HG02610 (cell line): Measurements from ENCODE around the gene C22orf31.
"Not testable (repeated sequence)": the region's sequence is repeated elsewhere in the genome, so short reads cannot be mapped to it uniquely, and the experiment has no call there.

Experiments used
- ATAC-seq: cut with Tn5 transposase; IDR thresholded peaks from one replicate; pipeline ENCODE4 v1.9.1; 2021; ENCODE audit warnings: mild to moderate bottlenecking, moderate library complexity; ENCODE audit not compliant: unreplicated experiment

The C22orf31 gene

GRCh38 chr22:29056472-29056871 is 5.2 kb downstream of the C22orf31 start:
- ATAC-seq, result no peak

GRCh38 chr22:29055192-29055830 is 6.3 kb downstream of the C22orf31 start:
- ATAC-seq, result no peak

DNA sequence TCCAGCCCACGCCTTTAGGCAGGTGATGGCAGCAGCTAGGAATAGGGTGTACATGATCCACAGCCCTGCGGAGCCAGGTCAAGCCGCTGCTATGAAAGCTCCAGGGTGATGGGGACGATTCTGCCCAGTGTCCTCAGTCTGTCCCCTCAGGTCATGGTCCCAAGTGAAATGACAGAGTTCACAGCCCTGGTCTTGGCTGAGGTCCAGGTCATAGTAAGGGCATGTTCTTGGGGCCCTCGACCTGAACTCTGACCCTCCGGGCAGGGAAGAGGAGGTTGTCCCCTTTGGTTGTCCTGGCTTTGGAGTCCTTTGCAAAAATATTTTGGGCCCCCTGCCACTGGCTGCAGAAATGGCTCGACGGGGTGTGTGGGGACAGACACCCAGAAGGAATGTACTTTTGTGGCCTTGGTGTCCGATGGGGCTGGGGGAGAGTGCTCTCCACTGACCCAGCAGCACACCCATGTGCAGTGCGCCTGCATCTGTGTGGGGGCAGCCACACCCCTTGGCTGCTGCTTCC is 7.3 kb downstream of the C22orf31 start:
- ATAC-seq, result no peak

DNA sequence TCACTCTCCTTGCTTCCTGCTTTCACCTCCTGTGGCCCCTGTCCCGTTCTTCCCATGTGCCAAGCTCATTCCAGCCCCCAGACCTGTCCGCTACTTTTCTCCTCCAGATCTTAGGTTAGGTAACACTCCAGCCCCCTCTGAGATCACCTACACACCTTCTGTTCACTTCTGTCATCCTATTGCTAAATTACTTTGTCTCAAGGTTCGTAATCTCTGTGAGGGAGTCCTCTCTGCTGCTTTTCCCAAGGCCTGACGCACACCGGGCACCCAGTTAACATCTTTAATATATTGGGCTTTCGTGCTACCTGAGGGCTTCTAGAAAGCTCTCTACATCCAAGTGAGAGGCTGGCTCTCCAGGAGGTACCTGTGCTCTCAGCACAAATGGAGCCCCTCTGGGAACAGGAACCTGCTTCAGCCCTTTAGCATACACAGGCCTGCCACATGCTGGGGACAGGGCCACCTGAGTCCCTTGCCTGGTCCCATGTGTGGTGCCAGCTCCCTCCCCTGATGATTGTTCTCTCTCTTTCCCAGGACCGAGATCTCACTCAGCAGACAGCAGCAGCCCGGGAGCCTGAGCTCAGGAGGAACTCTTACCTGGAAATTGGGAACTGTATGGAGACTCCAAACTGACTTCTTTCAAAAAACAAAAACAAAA is 8.5 kb downstream of the C22orf31 start:
- no peak for ATAC-seq

GRCh38 chr22:29050457-29050856 is 11.2 kb downstream of the C22orf31 start:
- ATAC-seq, result no peak

DNA sequence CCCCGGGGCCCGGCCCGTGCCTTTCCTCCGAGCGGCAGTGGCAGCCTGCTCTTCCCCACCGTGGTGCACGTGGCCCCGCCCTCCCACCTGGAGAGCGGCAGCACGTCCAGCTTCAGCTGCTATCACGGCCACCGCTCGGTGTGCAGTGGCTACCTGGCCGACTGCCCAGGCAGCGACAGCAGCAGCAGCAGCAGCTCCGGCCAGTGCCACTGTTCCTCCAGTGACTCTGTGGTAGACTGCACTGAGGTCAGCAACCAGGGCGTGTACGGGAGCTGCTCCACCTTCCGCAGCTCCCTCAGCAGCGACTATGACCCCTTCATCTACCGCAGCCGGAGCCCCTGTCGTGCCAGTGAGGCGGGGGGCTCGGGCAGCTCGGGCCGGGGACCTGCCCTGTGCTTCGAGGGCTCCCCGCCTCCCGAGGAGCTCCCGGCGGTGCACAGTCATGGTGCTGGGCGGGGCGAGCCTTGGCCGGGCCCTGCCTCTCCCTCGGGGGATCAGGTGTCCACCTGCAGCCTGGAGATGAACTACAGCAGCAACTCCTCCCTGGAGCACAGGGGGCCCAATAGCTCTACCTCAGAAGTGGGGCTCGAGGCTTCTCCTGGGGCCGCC is 11.9 kb downstream of the C22orf31 start:
- ATAC-seq, result no peak

DNA sequence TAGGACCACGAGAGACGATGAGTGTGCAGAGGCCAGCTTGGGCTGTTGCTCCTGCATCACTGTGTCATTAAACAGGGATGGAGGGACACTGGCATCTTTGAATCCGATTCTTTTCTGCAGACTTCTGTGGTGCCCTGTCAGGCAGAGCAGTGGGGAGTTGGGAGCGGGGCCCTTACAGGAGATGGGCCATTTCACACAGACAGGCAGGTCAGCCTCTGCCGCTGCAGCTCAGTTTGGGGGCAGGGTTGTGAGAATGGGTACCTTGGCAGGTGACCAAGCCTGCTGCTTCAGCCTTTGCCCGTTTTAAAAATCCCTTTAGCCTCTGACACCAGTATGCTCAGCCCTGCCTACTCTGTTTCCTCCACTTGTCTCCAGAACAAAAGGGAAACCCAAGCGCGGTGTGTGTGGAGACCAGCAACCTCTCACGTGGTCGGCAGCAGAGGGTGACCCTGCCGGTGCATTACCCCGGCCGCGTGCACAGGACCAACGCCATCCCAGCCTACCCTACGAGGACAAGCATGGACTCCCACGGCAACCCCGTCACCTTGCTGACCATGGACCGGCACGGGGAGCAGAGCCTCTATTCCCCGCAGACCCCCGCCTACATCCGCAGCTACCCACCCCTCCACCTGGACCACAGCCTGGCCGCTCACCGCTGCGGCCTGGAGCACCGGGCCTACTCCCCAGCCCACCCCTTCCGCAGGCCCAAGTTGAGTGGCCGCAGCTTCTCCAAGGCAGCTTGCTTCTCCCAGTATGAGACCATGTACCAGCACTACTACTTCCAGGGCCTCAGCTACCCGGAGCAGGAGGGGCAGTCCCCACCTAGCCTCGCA is 12.6 kb downstream of the C22orf31 start:
- ATAC-seq, result no peak

- ATAC-seq, result no peak
These were observed 16.9 kb downstream of the C22orf31 start for GRCh38 chr22:29044657-29045176.

DNA sequence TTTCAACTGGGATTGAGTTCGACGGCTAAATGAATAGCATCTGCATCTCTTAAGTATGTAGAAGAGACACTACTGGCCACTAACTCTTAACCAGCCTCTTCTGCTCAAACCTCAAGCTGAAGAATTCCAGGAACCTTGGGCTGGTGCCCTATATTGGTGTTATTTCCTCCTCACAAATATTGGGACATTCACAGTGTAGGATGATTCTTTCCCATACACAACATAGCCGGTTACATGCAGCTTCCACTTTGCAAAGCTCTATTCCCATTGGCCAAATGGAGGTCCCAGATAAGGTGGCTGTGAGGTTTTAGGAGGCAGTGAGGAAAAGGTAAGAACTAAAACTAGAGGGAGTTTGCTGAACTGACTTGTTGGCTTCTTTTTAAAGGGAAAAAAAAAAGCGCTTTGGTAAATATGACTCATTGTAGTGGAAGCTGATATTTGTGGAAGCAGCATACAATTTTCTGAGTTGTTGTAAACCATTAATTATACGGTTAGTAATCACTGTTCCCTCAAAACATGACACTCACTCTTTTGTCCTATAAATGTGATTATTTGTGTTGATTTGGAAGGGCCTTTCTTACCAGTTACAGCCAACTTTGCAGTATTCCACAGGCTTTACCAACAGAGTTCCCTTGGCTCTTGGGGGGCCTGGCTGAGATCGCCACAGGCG is 17.6 kb downstream of the C22orf31 start:
- ATAC-seq, result no peak

- no peak for ATAC-seq
These were observed 20.2 kb downstream of the C22orf31 start for GRCh38 chr22:29041408-29041807.

GRCh38 chr22:29040385-29041275 is 21.0 kb downstream of the C22orf31 start:
- ATAC-seq, result no peak

DNA sequence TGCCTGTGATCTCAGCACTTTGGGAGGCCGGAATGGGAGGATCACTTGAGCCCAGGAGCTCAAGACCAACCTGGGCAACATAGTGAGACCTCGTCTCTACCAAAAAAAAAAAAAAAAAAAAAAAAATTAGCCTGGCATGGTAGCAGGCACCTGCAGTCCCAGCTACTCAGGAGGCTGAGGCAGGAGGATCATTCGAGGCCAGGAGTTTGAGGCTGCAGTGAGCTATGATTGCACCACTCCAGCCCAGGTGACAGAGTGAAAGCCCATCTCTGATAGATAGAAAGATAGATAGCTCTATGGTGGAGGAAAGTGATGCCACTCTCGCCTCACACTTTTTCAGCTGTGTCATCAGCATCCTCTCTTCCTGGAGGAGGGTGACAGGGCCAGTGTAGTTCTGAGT is 21.9 kb downstream of the C22orf31 start:
- not testable (repeated sequence) for ATAC-seq

DNA sequence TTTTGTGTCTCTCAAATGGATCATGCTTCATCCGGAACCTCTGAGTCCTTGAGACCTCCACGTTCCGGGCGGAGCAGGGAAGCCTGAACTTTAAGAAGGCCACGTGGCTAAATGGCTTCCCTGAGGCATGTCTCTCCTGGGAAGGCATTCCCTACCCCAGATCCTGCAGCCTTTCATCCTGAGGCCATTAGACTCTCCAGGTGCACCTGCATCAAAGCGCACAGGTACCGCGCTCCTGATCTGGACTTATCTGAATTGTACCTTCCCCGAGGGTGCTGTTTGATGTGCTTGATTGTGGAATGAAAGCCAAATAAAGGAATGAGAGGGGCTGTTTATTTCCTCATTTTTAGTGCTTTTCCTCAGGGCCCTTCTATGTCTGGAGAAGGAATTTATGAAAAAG is 22.5 kb downstream of the C22orf31 start:
- no peak for ATAC-seq

DNA sequence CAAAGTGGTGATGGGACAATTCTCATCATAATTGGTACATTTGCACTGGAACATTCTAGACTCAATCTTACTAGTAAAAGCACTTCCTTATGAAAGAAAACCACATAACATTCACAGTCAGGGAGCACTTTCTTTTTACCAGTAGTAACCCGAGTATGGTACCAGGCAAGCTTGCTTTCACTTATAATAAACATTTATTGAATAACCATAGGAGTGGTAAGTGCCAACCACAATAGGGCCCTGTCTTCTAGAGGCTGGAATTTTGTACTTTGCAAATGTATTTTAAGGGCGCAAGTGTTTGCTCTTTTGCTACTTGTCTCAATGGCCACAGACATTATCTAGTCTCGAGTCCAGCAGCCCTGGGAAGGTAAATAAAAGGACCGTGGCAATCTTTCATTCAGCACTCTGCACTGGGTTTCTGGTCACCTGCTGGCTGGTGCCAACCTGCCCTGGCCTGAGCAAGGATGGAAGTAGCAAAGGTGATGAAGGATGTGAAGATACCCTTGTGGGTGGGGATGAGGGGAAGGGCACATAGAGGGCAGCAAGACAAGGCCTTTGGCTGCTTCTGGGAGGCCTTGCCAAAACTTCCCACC is 24.2 kb downstream of the C22orf31 start:
- ATAC-seq, result no peak

- no peak for ATAC-seq
These were observed 29.0 kb downstream of the C22orf31 start for GRCh38 chr22:29032584-29032983.

- ATAC-seq, result no peak
These were observed 29.6 kb downstream of the C22orf31 start for GRCh38 chr22:29032014-29032475.

DNA sequence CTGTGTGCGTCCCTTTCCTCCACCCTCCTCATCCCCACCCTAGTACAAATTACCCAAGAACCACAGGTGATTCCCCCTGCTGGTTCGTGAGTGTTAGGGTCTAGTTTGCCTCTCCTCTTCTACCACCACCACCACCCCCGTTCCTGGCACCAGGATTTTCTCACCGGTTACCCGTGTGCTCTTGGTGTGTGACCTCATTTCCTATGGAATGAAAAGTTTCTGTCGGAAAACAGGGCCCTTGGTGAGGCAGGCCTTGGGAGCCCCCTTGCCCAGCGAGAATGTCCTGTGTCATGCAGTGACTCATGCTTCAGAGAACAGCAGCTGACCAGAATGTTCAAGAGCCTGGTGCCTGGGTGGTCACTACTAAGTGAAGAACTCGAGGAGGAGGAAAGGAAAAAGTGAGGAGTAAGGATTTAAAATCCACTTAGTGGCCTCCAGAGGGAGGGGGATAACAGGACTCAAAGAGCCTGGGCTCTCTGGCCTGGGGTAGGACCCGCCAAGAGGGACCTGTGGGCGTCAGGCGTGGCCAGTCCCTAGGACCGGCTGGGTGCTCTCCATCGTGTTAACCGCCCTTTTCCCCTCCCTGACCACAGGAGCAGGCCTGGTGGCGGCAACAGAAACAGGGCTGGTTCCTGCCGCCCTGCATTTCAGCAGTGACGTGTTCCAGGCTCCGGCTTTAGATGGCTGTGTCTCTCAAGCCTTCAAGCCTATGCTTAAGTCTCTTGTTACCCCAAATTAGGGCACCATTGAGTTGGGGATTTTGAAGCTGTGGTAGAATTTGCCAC is 30.2 kb downstream of the C22orf31 start:
- ATAC-seq, result no peak

- no peak for ATAC-seq
These were observed 30.9 kb downstream of the C22orf31 start for GRCh38 chr22:29030618-29031226.
